Epithelial cell of proximal tubule (primary cell): ENCODE results near the gene SIGLEC10. TPM values are rescaled to one million over a fixed set of nuclear protein-coding genes. Genes with fewer than 3 reads are reported as not detected.
"Not testable (repeated sequence)": the region's sequence is repeated elsewhere in the genome, so short reads cannot be mapped to it uniquely, and the experiment has no call there.

Experiments
- DNase-seq: peaks from one replicate; pipeline ENCODE4 v3.0.0-alpha.2; 2011; ENCODE audit warnings: low read depth
- H3K4me3 ChIP-seq: 2 replicates; pipeline ENCODE4 v1.5.1; 2011; ENCODE audit warnings: low read depth, mild to moderate bottlenecking, low read length
- CTCF ChIP-seq: conservative IDR thresholded peaks from 2 replicates; pipeline ENCODE4 v1.5.1; 2012; ENCODE audit warnings: low read depth, mild to moderate bottlenecking, low read length
- total RNA-seq: library from RNA; depleted of rRNA; stranded (reverse); fragments of >200 nt; gene quantifications from 2 replicates; pipeline ENCODE4 v1.2.3, GENCODE V29; 2015

SIGLEC10 gene
- total RNA-seq, 1 donor from 2014 or later: not detected

GRCh38 chr19:51418707-51419106 lies 1.3 kb upstream of the SIGLEC10 start:
- TF ChIP-seq CTCF: no peak
- no peak overlapping the region for H3K4me3 ChIP-seq
- DNase-seq: no peak

GRCh38 chr19:51417810-51418157 lies 342 bp upstream of the SIGLEC10 start:
- no peak for DNase-seq
- TF ChIP-seq CTCF: no peak

GRCh38 chr19:51416422-51416821 lies 1.0 kb downstream of the SIGLEC10 start:
- H3K4me3 ChIP-seq, DNase-seq: not testable (repeated sequence)

More at GRCh38 chr19:51417810-51418157, 342 bp upstream of the SIGLEC10 start:
- H3K4me3 ChIP-seq: no peak overlapping the region

GRCh38 chr19:51415187-51415586 lies 2.3 kb downstream of the SIGLEC10 start:
- H3K4me3 ChIP-seq: no peak overlapping the region
- no peak for DNase-seq
- no peak for TF ChIP-seq CTCF

- DNase-seq: no peak
- TF ChIP-seq CTCF: no peak
- H3K4me3 ChIP-seq: no peak overlapping the region
Measured at GRCh38 chr19:51410950-51411748, 6.3 kb downstream of the SIGLEC10 start.

GRCh38 chr19:51407511-51408131 lies 9.8 kb downstream of the SIGLEC10 start:
- DNase-seq: no peak
- peak; percentile 53 for TF ChIP-seq CTCF

GRCh38 chr19:51402117-51402516 lies 15.3 kb downstream of the SIGLEC10 start:
- no peak for DNase-seq
- TF ChIP-seq CTCF: no peak
- H3K4me3 ChIP-seq: no peak overlapping the region

More at GRCh38 chr19:51407511-51408131, 9.8 kb downstream of the SIGLEC10 start:
- no peak overlapping the region for H3K4me3 ChIP-seq

- not testable (repeated sequence) for H3K4me3 ChIP-seq, DNase-seq
Measured at GRCh38 chr19:51399936-51400335, 17.5 kb downstream of the SIGLEC10 start.
